Cardiac septum (tissue), 1 donor: ENCODE data around the gene CASZ1. TPM values are rescaled to one million over a fixed set of nuclear protein-coding genes. Genes with fewer than 3 reads are reported as not detected.

ENCODE experiments used
- DNase-seq: peaks from one replicate; pipeline ENCODE4 v3.0.0-alpha.2; 2020; ENCODE audit warnings: low spot score
- intact Hi-C: fragments of 100-400 bp; cut with DNase I; formaldehyde crosslinking; loops from one replicate; pipeline ENCODE4 v1.14.0; 2022
- total RNA-seq: library from RNA; stranded (reverse); fragmentation: NEBNext Ultra II Directional; extraction: Animal tissue kit (Norgen Biotek cat#: 25700); gene quantifications from one replicate; pipeline ENCODE4 v1.2.1, GENCODE V29; 2021
- donor health status: DM: no; HTN: no; CAD: no.

The CASZ1 gene
- total RNA-seq, 1 donor from 2014 or later: 82.0 TPM

GRCh38 chr1:10629816-10630571, 166.5 kb downstream of the CASZ1 start:
- intact Hi-C loops: no loop called here
- DNase-seq: peak; percentile 63

GRCh38 chr1:10629091-10629815, 167.2 kb downstream of the CASZ1 start:
- intact Hi-C loops: no loop called here
- DNase-seq: peak; percentile 69

GRCh38 chr1:10628685-10629084, 167.8 kb downstream of the CASZ1 start:
- intact Hi-C loops: no loop called here
- peak; percentile 76 for DNase-seq

- intact Hi-C loops: no loop called here
Measured at GRCh38 chr1:10626791-10627410, 169.5 kb downstream of the CASZ1 start.

GRCh38 chr1:10626131-10626731, 170.2 kb downstream of the CASZ1 start:
- intact Hi-C loops: no loop called here
- DNase-seq: peak; percentile 50

More at GRCh38 chr1:10626791-10627410, 169.5 kb downstream of the CASZ1 start:
- peak; percentile 59 for DNase-seq

GRCh38 chr1:10625554-10625953, 170.9 kb downstream of the CASZ1 start:
- intact Hi-C loops: no loop called here
- peak; percentile 56 for DNase-seq

GRCh38 chr1:10625076-10625475, 171.4 kb downstream of the CASZ1 start:
- peak; percentile 71 for DNase-seq
- intact Hi-C loops: no loop called here

- peak; percentile 76 for DNase-seq
- intact Hi-C loops: no loop called here
Measured at GRCh38 chr1:10624256-10625050, 172.0 kb downstream of the CASZ1 start.

- intact Hi-C loops: no loop called here
- peak; percentile 39 for DNase-seq
Measured at GRCh38 chr1:10623686-10624145, 172.7 kb downstream of the CASZ1 start.

- intact Hi-C loops: no loop called here
- DNase-seq: peak; percentile 43
Measured at GRCh38 chr1:10622910-10623685, 173.3 kb downstream of the CASZ1 start.

- peak; percentile 27 for DNase-seq
- intact Hi-C loops: no loop called here
Measured at GRCh38 chr1:10621906-10622305, 174.5 kb downstream of the CASZ1 start.

- intact Hi-C loops: no loop called here
- DNase-seq: no peak
Measured at GRCh38 chr1:10620776-10621175, 175.7 kb downstream of the CASZ1 start.

- intact Hi-C loops: no loop called here
Measured at GRCh38 chr1:10617931-10618885, 178.2 kb downstream of the CASZ1 start.

GRCh38 chr1:10617318-10617717, 179.1 kb downstream of the CASZ1 start:
- peak; percentile 14 for DNase-seq
- intact Hi-C loops: no loop called here

More at GRCh38 chr1:10617931-10618885, 178.2 kb downstream of the CASZ1 start:
- peak; percentile 60 for DNase-seq

GRCh38 chr1:10616696-10617095, 179.8 kb downstream of the CASZ1 start:
- intact Hi-C loops: no loop called here
- no peak for DNase-seq

- DNase-seq: peak; percentile 56
- intact Hi-C loops: no loop called here
Measured at GRCh38 chr1:10615932-10616671, 180.3 kb downstream of the CASZ1 start.

- intact Hi-C loops: no loop called here
- no peak for DNase-seq
Measured at GRCh38 chr1:10615332-10615731, 181.1 kb downstream of the CASZ1 start.
